GM19351 (cell line): ENCODE results near the gene OAS3.
"Not testable (repeated sequence)": the region's sequence is repeated elsewhere in the genome, so short reads cannot be mapped to it uniquely, and the experiment has no call there.

ENCODE experiments used
- ATAC-seq: cut with Tn5 transposase; IDR thresholded peaks from one replicate; pipeline ENCODE4 v1.9.1; 2021; ENCODE audit warnings: mild to moderate bottlenecking, moderate library complexity; ENCODE audit not compliant: unreplicated experiment

Gene OAS3

GRCh38 chr12:112937741-112938719 lies at the start of gene OAS3:
TSS of gene OAS3 (plus strand) at chr12:112938474. CDS start at chr12:112938531, 57 bp downstream.
- ATAC-seq, result peak; percentile 33

DNA sequence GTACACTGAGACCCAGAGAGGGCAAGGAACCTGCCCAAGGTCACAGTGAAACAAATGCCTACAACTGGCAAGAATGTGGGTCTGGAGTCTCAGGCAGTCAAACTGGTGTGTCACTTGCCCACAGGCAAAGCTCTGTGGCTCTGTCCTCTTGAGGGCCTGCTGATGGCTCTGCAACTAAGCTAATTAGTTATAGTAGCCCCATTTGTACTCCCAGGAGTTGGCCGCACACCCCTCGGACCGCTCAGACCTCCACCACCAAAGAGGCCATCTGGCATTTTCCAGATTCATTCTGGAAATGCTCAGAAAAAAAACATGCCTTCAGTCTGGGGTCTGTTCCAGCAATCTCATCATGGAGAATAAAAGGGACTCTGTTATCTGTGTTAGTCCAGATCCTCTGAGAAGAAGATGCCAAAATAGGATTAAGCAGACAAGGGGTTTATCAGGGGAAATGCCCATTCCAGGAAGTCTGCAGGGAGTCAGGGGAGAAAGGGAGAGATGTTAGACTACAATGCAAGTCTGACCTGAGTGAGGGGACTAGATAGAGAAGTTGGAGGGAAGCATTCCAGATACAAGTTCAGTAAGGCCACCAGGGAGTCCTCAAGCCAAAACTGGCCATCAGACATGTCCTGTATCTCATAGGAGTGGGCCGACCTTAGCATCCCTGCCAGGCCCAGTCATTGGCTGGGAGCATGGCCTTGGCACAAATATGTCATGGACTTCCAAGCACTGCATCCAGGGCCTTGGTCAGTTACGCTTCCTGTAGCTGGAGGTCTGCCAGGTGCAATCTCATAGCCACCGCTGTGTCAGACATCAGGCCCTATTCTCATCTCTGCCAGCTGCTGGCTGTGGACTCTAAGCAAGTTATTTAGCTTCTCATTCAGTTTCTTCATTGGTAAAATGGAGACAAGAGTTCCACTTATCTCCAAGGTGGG lies 46.9 kb upstream of the OAS3 start:
- no peak for ATAC-seq

DNA sequence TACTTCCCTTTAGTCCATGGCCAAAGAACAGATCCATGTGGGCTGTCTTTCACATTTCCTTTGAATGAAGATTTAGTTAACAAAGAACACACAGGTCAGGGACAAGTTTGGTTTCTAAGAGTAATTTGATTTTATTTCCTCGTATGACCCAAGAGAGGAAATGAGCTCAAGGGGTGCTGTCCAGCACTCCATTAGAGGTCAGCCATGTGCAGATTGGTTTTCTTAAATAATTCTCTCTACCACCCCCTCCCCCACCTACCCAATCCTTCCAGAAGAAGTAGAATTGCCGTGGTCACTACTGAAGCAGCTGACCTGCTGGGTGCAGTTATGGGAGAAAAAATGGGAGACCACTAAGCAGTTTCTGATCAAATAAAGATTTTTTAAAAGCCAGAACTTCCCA lies 45.4 kb upstream of the OAS3 start:
- ATAC-seq, result no peak

GRCh38 chr12:112894128-112894527 lies 44.1 kb upstream of the OAS3 start:
- no peak for ATAC-seq

DNA sequence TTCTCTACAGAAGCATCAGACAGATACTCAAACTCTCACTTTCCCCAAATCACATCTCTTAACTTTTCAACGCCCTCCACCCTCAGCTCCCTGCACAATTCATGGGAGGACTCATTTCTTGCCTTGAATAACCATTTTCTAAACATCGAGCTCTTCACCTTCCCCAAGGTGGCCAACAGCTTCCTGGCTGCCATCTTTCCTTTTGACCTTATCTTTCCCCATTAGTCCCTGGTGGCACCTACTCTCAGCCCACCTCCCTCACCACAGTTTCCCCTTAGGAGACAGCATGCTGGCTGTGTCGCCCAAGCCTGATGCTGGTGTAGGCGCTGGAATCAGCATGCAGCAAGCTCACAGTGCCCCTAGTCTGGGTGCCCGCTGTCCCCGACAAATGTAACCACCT lies 39.9 kb upstream of the OAS3 start:
- no peak for ATAC-seq

GRCh38 chr12:112900298-112901145 lies 37.8 kb upstream of the OAS3 start:
- ATAC-seq, result peak; percentile 50

- ATAC-seq, result no peak
These were observed 37.0 kb upstream of the OAS3 start for GRCh38 chr12:112901271-112901670.

GRCh38 chr12:112904571-112904970 lies 33.7 kb upstream of the OAS3 start:
- no peak for ATAC-seq

DNA sequence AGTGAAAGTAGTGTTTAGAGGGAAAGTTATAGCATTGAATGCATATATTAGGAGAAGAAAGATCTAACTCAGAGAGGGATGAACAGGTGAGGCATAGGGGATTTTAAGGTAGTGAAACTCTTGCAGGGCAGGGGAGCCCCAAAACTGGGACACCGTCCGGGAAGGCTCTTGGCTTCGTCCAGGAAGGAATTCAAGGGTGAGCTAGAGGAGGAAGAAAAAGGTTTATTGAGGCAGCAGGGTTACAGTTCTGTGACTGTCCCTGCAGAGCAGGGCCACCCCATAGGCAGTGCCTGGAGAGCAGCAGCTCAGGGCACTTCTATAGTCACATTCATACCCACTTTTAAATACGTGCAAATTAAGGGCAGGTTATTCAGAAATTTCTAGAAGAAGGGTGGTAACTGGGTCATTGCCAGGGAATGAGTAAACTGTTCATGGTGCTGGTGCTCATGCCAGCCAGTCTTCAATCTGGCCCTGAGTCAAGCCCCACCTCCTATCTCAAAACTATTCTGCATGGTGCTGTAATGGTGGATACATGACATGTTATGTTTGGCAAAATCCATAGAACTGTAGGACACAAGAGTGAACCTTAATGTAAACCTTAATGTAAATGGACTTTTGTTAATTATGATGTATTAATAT lies 32.7 kb upstream of the OAS3 start:
- no peak for ATAC-seq

DNA sequence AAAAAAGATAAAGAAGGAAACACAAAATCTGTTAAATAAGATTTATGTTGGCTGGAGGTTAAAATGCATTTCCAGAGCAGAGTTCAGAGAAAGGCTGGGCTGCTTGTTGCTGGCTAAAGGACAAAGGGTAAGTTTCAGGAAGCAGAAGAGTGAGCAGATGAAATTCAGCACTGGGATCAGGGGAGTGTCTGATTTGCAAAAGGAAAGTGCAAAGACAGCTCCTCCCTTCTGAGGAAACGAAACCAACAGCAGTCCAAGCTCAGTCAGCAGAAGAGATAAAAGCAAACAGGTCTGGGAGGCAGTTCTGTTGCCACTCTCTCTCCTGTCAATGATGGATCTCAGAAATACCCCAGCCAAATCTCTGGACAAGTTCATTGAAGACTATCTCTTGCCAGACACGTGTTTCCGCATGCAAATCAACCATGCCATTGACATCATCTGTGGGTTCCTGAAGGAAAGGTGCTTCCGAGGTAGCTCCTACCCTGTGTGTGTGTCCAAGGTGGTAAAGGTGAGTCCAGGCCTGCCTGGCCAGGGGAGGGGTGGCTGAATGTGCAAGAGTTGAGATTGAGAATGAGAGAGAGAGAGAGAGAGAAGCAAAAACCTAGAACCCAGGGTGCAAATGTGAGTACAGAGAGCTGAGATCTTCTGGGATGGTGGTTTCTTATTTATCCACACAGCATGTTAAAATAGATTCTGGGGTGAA lies 31.4 kb upstream of the OAS3 start, which contains the start of gene OAS1:
OAS1 (plus strand) TSS at position 251 of the 703 bp plus-strand sequence; CDS start at position 329, 78 bp downstream.
- ATAC-seq, result peak; percentile 67

GRCh38 chr12:112907415-112908157 lies 30.7 kb upstream of the OAS3 start:
- peak; percentile 71 for ATAC-seq

DNA sequence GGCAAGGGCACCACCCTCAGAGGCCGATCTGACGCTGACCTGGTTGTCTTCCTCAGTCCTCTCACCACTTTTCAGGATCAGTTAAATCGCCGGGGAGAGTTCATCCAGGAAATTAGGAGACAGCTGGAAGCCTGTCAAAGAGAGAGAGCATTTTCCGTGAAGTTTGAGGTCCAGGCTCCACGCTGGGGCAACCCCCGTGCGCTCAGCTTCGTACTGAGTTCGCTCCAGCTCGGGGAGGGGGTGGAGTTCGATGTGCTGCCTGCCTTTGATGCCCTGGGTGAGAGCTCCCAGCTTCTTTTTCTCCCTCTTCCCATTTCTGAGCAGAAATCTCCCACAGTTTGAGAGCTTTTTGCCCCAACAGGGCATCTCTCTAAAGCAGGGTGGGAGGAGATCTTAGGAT lies 29.7 kb upstream of the OAS3 start:
- no peak for ATAC-seq

DNA sequence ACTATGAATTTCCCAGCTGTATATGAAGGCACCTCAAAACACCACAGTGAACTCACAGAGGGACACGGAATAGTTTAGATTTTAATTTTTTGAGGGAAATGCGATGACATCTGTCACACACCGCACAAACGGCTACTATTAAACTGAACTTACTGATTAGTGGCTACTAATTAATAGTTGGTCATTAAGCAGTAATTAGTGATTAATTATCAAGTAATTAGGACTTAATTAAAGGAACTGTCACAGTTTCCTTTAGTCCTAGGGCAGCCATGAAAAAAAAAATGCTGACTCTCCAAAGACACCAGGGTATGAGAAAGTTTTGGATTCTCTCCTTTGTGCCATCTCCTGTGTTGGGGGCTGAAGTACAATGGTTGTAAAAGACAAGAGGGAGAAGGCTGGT lies 28.6 kb upstream of the OAS3 start:
- ATAC-seq, result no peak

DNA sequence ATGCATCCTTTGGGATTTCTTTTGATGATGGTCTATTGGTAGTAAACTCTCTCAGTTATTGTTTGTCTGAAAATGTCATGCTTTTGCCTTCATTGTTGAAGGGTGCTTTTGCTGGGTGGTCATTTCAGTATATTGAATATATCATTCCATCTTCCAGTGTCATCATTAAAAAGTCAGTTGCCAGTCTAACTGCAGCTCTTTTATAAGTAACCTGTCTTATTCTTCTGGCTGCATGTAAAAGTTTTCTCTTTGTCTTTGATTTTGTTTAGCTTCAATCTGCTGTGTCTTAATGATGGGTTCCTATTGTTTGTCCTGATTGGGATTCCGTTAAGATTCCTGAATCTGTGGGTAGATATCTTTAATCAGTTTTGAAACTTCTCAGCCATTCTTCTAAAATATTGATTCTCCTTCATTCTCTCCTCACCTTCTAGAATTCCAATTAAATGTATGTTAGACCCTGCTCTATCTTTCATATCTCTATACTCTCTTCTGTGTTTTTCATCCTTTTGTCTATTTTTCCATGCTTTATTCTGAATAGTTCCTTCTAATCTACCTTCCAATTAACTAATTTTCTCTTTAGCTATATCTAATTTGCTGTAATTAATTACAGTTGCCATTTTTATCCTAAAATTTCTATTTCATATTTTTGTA lies 25.1 kb upstream of the OAS3 start:
- no peak for ATAC-seq

GRCh38 chr12:112913888-112914287 lies 24.4 kb upstream of the OAS3 start:
- not testable (repeated sequence) for ATAC-seq

DNA sequence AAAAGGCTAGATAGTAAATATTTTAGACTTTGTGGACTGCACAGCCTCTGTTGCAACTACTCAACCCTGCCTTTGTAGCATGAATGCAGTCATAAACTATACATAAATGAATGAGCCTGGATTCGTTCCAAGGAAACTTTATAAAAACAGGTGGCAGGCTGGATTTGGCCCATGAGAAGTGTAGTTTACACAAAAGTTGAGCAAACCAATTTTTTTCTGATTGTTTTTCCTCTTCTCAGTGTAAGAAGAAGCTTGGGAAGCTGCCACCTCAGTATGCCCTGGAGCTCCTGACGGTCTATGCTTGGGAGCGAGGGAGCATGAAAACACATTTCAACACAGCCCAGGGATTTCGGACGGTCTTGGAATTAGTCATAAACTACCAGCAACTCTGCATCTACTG lies 22.0 kb upstream of the OAS3 start:
- ATAC-seq, result no peak

DNA sequence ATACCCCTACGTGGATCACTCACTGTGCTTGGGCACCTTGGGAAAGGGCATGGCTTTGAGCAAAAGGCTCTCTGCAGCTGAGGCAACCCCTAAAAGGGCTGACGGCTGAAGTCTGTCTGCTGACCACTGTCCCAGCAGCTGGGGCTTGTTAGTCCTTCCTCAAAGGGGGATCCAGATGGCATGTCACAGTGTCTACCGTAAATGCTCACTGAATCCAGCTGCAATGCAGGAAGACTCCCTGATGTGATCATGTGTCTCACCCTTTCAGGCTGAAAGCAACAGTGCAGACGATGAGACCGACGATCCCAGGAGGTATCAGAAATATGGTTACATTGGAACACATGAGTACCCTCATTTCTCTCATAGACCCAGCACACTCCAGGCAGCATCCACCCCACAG lies 19.2 kb upstream of the OAS3 start:
- ATAC-seq, result no peak

DNA sequence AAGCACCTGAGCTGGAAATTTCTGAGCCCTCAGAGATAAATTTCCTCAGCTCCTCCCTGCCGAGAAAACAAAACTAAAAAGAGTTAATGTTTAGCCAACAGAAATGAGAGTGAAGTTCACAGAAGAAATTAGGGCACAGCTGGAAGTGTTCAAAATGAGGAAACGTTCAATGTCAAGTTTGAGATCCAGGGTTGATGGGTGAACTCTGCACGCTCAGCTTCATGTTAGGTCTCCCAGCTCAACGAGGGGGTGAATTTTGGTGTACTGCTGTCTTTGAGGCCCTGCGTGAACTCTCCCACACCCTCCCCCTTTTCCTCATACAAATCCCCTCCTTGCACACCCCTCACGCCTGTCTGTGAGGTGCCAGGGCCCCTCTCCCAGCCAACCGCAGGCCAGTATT lies 13.3 kb upstream of the OAS3 start:
- peak; percentile 48 for ATAC-seq
